Midbrain (tissue), 1 donor: ENCODE data around the gene TTLL12.

ENCODE experiments used
- DNase-seq: peaks from one replicate; lab custom pipeline; 2025; lab: John Stamatoyannopoulos, UW

TTLL12 gene

DNA sequence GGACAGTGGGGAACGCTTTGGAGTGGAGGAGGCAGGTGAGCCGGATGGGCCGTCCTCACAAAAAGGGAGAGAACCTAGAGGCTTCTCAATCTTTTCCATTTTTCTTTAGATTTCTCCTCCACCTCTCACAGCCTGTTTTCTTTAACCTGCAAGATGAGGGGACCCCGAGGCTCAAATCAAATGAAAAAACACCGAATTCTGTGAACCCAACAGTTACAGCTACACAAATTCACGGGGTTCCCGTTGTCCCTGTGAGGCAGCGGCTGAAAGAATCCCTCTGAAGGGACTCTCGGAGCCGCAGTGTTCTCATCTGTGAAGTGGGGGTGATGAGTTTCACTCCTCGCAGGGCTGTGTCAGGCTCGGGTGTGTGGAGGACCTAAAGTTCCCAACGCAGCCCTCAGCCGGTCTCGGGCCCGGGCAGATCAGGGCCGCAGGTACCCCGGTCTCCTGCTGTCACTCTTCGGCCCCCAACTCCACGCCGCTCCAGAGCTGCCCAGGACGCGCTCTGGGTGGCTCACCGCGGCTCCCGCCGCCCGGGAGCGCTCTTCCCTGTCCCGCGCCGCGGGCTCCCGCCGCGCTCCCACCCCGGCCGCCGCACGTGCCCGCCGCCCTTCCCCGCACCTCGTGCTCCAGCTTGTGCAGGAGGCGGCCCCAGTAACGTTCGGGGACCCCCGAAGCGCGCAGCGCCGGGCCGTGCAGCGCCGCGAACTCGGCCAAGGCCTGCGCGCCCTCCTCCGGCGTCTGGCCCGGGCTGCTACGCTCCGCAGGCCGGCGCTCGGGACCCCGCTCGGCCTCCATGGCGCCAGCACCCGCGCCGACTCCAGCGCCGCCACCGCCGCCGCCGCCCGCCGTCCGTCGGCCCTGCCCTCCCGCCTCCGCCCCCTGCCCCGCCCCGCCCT lies at the start of gene TTLL12:
TTLL12 (minus strand) TSS at position 863 of the 899 bp plus-strand sequence; CDS start at position 798, 65 bp downstream.
- peak; percentile 20 for DNase-seq

DNA sequence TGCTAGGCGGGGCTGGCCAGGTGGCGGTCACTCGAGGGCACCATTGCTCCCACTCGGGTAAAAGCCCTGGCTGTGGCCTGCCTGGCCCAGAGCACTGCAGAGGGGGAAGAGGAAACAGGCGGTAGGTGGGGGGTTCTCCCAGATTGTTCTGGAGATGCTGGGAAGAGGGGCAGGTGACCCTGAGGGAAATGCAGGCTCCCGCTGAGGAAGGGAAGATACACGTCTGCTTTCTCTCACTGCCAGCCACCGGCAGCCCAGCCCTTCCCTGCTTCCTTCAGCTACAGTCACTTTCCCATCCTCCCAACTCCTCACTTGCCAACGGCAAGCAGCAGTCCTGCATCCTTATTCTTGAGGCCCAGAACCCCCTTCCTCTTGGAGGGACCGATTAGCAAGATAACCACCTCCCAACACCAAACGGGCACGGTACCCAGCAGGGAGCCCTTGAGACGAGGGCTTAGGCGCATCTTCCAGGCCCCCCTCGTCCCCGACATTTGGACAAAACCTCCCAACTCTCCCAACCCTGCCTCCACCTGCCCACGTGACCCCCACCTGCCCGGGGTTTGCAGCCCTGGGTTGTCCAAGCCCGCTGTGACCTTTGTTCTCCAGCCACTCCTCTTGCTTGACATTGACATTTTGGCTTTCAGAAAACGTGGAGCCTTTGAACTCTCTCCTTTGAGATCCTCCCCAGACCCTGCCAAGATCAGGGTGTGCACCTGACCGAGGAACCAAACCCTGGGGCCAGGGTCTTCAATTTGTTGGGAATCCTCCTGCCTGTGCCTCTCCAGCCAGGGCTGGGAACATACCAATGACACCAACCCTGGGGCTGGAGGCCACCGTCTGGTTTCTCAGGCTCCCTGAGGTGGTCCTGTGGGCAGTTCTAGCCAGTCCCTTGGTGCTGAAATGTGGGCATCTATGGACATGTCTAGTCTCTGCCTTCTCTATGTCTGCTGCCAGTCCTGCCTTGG lies 48.8 kb upstream of the TTLL12 start:
- no peak for DNase-seq

DNA sequence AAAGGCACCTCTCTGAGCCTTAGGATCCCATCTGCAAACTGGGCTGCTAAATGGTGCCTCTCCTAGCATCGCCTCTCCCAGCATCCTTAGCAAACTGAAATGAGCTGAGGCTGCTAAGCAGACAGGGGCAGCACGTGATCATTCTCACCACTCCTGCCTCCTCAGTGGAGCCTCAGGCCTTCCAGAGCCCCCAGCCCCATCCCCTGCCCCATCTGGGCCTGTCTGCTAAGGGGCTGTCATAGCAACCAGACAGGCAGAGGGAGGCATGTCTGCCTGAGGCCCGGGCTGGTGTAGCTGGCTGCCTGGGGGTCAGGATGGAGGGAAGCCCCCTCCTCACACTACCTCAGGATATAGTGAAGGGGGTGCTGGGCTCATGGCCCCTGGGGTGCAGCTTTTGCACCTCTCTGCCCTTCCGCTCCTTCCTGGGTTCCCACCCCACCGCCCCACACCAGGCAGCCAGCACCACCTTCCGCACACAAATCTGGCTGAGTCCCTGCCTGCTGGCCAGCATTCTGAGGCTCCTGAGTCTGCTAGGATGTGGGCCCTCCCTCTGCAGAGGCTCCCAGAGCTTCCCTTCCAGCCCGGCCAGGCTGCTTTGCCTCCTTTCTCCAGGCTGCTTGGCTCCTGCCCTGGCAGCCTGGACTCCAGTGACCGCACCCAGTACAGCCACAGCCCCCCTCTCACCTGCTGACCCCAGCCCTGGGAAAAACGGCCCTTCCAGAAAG lies 47.5 kb upstream of the TTLL12 start:
- no peak for DNase-seq

DNA sequence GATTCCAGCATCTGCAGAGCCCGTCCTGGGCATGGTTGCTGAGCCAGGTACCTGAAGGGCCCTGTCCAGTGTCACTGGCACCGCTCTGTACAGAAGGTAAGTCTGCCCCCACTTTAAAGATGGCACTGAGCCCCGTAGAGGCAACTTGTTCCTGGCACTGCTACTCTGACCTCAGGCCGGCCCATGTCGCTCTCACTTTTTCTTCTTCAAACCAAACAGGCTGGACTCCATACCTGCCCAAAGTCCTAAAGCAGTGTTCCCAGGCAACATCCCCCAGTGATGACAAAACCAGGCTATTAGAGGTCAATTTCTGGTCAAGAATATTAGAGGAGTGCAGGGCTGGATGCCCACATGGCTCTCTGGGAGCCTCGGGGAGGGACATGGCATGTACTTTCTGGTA lies 46.6 kb upstream of the TTLL12 start:
- DNase-seq = no peak

DNA sequence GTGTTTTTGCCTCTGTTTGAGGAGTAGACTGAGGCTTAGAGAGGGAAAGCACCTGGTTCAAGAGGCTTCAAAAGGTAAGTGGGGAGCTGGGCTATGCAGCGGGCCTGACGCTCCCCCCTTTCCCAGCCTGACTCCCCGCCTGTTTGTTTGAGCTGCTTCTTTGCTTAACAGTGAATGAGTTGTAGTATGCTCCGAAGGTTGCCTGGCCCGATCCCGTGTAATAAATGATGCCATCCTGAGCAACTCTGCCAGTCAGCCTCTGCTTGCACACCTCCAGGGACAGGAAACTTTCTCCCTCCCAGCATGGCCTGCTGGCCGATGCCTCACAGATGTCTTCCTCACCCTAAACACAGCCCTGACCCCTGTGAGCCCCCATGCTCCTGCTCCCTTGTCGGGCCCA lies 45.5 kb upstream of the TTLL12 start:
- no peak for DNase-seq

DNA sequence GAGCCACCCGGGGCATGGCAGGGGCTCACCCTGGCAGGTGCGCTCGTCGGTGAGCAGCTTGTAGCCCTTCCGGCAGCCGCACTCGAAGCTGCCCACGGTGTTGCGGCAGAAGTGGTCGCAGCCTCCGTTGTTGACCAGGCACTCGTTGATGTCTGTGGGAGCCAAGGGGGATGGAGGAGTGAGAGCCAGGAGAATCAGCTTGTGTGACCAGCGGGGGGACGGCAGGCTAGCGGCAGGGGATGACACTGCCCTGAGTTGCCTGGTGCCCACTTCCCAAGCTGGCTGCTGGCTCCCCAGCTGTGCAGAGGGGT lies 44.7 kb upstream of the TTLL12 start:
- no peak for DNase-seq

DNA sequence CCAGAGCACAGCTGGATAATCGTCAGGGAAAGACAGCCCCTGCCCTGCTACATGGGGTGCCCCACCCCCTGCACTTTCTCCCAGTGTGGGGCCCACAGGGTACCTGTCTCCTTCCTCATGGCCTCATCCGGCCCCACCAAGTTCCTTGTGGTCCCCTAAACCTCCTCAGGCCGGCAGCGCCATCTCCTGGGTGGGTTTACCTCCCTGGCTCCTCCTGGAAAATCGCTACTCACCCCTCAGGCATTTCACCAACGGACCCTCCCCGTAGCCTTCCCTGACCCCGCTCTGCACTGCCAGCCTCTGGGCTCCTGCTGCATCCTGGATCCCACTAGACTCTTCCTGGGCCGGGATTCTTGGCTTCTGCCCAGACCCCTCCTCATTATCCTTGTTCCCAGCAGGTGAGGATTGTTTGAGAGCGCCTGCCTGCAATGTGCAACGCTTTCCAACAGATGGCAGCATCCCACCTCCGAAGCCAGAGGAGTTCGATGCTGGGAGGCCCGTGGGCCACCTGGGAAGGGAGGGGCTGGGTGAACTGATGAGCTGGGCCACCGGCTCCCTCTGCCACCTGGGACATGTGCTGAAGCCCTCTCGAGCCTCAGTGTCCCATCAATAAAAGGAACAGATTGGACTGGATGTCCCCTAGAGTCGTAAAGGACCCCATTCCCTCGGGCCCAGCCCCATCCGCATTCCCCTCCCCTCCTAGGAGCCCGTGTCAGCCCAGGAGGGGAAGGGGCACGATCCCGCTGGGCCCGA lies 44.2 kb upstream of the TTLL12 start:
- DNase-seq = no peak

DNA sequence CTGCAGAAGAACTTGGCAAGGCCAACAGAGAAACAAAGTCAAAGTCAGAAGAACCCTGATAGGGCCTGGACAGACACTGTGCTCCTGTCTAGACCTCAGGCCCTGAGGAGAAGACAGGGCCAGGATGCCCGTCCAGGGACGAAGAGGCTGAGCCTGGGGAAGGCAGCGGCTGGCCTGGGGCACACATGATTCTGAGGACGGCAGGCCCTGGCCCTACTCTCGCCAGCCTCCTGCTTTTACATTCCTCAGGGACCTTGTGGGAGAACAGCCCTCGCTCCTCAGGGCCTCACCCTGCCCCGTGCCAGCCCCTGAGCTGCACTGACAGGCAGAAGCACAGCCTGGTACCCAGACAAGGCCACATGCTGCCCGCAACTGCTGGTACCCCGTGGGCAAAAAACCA lies 43.6 kb upstream of the TTLL12 start:
- no peak for DNase-seq

DNA sequence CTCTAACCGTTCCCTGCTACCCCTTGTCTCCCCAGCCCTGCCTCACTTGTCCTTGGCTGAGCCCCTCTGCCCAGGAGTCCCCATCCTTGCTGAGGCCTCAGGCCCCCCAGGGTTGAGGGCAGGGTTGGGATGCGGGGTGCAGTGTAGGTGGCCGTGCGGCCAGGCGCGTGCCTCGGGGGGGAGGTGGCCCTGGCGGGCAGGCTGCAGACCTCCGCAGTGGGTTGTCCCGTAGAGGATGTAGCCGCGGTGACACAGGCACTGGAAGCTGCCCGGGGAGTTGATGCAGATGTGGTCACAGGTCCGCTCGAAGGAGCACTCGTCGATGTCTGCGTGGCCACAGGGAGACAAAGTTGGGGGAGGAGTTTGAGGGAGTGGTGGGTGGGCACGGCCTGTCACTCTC lies 41.9 kb upstream of the TTLL12 start:
- DNase-seq = no peak

DNA sequence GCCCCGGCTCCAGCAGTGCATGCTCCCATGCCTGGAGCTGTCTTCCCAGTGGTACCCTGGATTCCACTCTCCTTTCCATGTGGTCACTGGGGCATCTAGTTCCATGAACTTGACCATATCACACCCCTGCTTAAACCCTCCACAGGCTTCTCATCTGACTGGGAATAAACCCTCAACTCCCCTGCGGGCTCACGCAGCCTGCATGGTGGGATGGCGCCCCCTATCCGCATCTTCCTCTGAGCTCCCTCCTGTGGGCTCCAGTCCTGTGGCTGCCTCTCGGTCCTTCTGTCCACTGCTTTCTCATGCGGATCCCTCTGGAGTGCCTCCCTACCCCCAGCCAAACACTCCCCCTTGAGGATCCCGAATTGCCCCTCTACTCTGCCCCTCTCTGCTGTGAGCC lies 41.4 kb upstream of the TTLL12 start:
- no peak for DNase-seq

DNA sequence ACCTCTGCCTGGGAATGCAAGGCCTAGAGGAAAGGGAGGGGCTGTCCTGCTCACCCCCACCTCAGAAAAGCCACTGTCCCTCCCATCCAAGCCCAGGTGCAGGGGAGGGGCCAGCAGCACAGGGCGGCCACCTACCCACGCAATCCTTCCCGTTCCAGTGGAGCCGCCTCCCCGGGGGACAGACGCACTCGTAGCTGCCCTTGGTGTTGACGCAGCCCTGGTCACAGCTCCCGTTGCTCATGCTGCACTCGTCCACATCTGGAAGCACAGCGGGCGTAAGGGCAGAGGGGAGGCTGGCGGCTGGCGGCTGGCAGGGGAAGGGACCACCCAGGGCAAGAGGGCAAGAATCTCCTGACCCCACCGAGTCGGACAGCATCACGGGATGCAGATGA lies 40.3 kb upstream of the TTLL12 start:
- DNase-seq = no peak

DNA sequence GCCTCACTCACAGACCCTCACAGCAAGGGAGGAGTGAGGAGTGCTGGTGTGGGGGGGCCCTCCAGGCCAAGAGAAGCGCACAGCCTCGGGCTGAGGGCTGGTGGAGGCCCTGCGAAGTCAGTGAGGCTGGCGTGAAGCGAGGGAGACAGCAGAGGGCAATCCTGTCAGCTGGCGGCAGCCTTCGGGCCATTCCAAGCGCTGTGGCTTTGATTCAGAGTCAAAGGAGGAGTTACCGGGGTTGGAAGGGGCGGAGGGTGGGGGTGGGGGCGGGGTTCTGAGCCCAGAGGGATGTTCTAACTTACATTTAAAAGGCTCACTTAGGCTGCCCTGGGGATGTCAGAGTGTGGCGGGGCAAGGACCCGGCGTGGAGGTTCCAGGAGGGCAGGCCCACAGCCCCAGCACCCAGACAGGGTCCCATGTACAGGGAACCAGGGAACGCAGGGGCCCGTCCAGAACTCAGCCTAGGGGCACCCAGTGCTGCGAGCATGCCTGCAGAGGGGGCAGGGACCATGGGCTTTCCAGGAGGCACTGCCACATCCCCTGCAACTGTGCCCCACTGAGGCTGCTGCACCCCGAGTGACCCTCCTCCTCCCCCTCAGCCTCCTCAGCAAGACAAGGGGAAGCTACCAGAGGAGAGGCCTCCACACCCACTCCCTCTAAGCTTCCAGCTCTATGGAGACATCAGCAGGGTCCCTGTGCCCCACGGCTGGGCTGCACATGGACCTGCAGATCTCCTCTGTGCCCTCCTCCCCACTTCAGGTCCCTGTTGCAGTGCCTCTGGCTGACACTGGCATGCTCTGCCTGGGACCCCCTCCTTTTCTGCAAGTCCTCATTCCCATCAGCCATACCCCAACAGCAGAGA lies 39.7 kb upstream of the TTLL12 start:
- DNase-seq = no peak

DNA sequence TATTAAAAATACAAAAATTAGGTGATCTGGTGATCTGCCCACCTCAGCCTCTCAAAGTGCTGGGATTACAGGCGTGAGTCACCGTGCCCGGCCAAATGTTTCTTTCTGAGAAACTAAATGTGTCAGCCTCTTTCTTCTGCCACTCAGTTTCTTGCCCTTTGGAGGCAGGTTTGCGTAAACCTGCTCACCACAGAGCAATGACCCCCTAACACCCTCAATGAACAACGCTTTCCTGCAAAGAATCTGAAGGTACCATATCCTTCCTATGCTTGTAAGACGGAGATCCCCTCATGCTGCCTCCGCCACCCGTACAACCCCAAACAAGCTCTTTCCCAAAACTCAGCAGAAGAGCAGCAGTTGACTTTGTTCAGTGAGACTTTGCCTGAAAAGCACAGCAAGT lies 38.7 kb upstream of the TTLL12 start:
- no peak for DNase-seq

DNA sequence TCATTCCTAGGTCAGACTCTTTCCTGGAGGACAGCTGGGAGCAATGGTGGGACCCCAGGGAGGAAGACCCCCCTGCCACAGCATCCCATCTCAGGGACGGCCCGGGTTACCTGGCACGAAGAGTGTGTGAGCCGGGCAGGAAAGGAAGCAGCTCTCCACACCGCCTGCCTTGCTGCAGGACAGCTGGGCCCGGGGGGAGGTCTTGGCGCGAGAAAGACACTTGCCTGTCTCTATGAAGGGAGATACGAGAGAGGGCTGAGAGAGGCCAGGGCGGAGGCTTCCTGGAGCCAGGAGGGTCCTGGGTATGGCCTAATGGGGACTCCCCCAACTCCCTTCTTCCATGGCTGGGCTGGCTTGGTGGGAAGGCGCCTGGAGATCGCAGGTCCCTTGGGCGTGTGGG lies 36.1 kb upstream of the TTLL12 start:
- DNase-seq = no peak

DNA sequence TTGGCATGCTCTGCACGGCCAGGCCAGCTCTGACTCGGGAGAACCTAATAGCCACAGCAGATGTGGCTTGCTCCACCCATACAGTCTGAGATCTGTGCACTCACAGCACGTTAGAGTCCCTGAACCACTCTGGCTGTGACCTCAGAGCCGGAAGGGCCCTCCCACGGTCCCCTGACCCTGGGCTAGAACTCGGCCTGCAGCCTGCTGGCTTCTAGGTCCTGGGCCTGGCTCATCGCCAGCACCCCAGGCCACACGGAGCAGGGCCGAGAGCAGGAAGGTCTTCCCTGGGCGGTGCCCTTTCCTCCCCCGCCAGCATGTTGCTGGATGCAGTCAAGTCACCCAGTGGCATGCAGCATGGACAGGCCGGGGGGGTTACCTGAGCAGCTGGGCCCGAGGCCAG lies 35.3 kb upstream of the TTLL12 start:
- DNase-seq = no peak

DNA sequence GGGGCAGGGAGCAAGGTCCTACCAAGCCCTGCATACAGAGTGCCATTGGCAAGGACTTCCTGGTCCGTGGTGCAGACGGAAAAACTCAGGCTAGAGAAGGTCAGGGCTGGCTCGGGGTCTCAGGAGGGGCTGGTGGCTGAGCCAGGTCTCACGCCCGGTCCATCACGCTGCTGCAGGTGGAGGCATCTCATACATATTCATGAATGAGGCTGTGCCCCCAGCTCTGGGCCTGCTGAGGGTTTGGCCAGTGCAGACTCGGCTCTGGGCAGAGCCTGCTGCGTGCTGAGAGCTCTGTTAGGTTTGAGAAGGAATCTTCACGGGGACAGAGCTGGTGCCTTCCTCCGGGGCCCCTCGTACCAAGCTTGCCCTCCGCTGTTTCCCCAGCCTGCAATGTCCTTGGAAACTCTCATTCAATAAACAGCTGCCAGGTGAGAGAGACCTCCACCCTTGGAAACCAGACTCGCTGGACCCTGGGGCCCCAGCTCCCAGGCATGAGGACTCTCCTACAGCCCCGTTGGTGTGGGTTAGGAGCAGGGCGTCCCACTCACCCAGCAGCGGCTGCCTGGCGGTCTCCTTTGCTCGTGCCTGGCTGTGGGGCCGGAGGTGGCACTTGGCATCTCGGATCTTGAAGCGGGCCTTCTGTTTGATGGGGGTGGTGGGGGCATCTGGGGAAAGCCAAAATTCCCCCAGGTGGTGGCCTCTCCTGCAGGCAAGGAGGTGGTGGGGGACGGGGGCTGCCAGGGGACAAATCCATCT lies 33.9 kb upstream of the TTLL12 start:
- DNase-seq = no peak

DNA sequence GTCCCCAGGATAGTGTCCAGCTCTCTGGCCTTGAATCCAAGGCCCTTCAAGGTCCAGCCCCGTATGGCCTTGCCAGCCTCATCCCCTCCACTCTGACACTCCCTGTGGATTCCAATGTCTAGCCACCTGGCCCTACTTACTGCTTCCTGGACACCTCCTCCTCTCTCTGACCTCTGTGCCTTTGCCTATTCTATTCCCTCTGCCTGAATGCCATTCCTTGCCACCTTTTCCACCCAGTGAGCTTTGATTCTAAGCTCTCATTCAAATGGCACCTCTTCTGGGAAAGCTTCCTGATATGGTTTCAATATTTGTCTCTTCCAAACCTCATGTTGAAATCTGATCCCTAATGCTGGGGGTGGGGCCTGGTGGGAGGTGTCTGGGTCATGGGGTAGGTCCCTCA lies 31.9 kb upstream of the TTLL12 start:
- DNase-seq = no peak

DNA sequence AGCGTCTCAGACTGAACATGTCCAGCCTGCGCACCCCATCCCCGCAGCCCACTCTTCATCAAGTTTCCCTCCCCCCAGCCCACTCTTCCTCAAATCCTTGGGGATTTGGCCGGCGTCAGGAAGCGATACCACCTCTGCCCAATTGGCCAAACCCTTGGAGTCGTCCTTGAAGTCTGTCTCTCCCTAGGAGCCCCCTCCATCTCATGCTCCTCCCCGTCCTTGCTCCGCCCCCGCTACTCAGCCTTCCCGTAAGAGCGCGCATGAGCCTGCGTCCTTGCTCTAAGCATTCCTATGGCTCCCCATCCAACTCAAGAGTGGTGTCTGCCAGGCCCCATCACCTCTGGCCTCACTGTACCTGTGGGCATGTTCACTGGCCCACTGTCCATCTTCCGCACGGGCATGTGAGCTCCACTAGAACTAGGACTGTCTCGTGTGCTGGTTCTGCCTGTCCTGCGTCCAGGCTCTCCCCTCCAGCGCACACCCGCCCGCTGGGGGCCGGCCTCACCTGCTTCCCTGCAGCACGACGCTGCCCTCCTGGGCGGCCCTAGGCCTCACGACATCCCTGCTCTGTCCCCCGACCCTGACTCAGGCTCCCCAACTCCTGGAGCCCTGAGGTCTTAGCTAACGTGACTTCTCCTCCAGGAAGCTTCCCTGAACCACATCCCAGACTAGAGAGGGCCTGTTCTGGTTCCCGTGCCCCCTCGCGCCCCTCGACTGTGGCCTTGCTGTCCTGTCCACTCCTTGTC lies 30.5 kb upstream of the TTLL12 start:
- no peak for DNase-seq

DNA sequence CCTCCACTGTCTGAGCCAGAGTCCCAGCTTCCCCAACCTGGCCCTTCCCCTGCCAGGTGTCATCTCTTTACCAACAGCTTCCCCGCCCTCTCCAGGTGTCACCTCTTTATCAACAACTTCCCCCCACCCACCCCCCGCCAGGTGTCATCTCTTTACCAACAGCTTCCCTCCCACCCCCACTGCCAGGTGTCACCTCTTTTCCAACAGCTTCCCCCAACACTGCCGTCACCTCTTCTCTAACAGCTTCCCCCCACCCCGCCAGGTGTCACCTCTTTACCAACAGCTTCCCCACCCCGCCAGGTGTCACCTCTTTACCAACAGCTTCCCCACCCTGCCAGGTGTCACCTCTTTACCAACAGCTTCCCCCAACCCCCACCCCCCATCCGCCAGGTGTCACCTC lies 29.8 kb upstream of the TTLL12 start:
- DNase-seq = no peak
